HG02763 (cell line): ENCODE data around the gene TEKTIP1.
"Not testable (repeated sequence)": the region's sequence is repeated elsewhere in the genome, so short reads cannot be mapped to it uniquely, and the experiment has no call there.

ENCODE experiments used
- ATAC-seq: cut with Tn5 transposase; IDR thresholded peaks from one replicate; pipeline ENCODE4 v1.9.1; 2021; ENCODE audit warnings: mild to moderate bottlenecking, moderate library complexity; ENCODE audit not compliant: unreplicated experiment

Gene TEKTIP1

GRCh38 chr19:3581792-3582191 is 42.8 kb downstream of the TEKTIP1 start:
- not testable (repeated sequence) for ATAC-seq

GRCh38 chr19:3584036-3584802 is 45.2 kb downstream of the TEKTIP1 start:
- not testable (repeated sequence) for ATAC-seq

- no peak for ATAC-seq
These were observed 46.5 kb downstream of the TEKTIP1 start, which contains the start of gene GIPC3 for GRCh38 chr19:3585301-3586126. Gene GIPC3 (plus strand): TSS chr19:3585478. CDS start chr19:3585598, 120 bp downstream.

- no peak for ATAC-seq
These were observed 47.2 kb downstream of the TEKTIP1 start for GRCh38 chr19:3586127-3586626.

GRCh38 chr19:3586707-3587346 is 47.9 kb downstream of the TEKTIP1 start:
- no peak for ATAC-seq

GRCh38 chr19:3589439-3589838 is 50.5 kb downstream of the TEKTIP1 start:
- ATAC-seq = no peak

- no peak for ATAC-seq
These were observed 51.0 kb downstream of the TEKTIP1 start for GRCh38 chr19:3589949-3590348.

- no peak for ATAC-seq
These were observed 52.2 kb downstream of the TEKTIP1 start for GRCh38 chr19:3590991-3591659.

- ATAC-seq = no peak
These were observed 53.1 kb downstream of the TEKTIP1 start for GRCh38 chr19:3591876-3592613.

GRCh38 chr19:3593156-3593555 is 54.2 kb downstream of the TEKTIP1 start:
- no peak for ATAC-seq
